ENCODE data around the gene LPP. TPM values are rescaled to one million over a fixed set of nuclear protein-coding genes. Genes with fewer than 3 reads are reported as not detected.

Gene LPP
- total and polyA plus RNA-seq, 9 of the 15 experiments (the other 6 are each of a cell fraction or from before 2014, with no cell fraction given), result 0.07 to 0.18 TPM; not detected in 7

GRCh38 chr3:188534633-188535032 lies 380.7 kb downstream of the LPP start (continued):
- no peak for TF ChIP-seq ZBTB26 (CRISPR knock-in tag; IDR thresholded peaks at IDR 0.05)

- DNase-seq (ENCODE audit: extremely low read depth in 1 of 4, low spot score in 3 of 4) (no peak), ATAC-seq (no peak), FAIRE-seq (no peak)
- Histone ChIP-seq H3K9ac (ENCODE audit: insufficient read depth in 1 of 2, low read depth in 2 of 2, low read length in 2 of 2) (no peak overlapping the region), H3K9me3 (replicated peaks; ENCODE audit: control insufficient read depth, insufficient read depth, low read depth, low read length) (no peaks in the 10 kb centered on the region), H4K20me1 (replicated peaks; ENCODE audit: control insufficient read depth, insufficient read depth, low read length) (no peaks in the 10 kb centered on the region), H3K4me2 (ENCODE audit: insufficient read depth, low read length) (no peak overlapping the region), H3K27ac (ENCODE audit: extremely low read depth, low read depth, low read length) (no peak overlapping the region), H3K4me3 (no peak overlapping the region), H3K79me2 (ENCODE audit: control insufficient read depth, insufficient read depth, low read length) (no peaks in the 10 kb centered on the region), H3K27me3 (ENCODE audit: control insufficient read depth in 2 of 2, insufficient read depth in 2 of 2, low read length in 2 of 2) (no peaks in the 10 kb centered on the region), H3K9me1 (ENCODE audit: control insufficient read depth, insufficient read depth, low read length) (no peaks in the 10 kb centered on the region), H2AFZ (ENCODE audit: low read depth, low read length) (no peak overlapping the region), H3K4me1 (replicated peaks in 1 of 2; ENCODE audit: control insufficient read depth in 2 of 2, insufficient read depth in 2 of 2, low read length in 2 of 2) (no peaks in the 10 kb centered on the region), H3K36me3 (ENCODE audit: control insufficient read depth, insufficient read depth, low read length) (no peaks in the 10 kb centered on the region)
- POLR2A ChIA-PET, result no interaction called here
- no peak for TF ChIP-seq MEIS2 (IDR thresholded peaks at IDR 0.05; ENCODE audit: partially characterized antibody)
- no peak for TF ChIP-seq BCL6 (CRISPR knock-in tag; IDR thresholded peaks at IDR 0.05)
- TF ChIP-seq FIP1L1 (IDR thresholded peaks at IDR 0.05; ENCODE audit: low read depth, low read length, poor library complexity, severe bottlenecking), result no peak
- TF ChIP-seq EHMT2 (IDR thresholded peaks at IDR 0.05), result no peak
- TF ChIP-seq ZNF696 (CRISPR knock-in tag; conservative IDR thresholded peaks at IDR 0.05), result no peak
- no peak for TF ChIP-seq MTA1 (IDR thresholded peaks at IDR 0.05; ENCODE audit: borderline replicate concordance)
- TF ChIP-seq PCBP2 (IDR thresholded peaks at IDR 0.05; ENCODE audit: low read depth, low read length, poor library complexity, severe bottlenecking), result no peak
- no peak for TF ChIP-seq KLF6 (CRISPR knock-in tag; IDR thresholded peaks at IDR 0.05; ENCODE audit: borderline replicate concordance)
- no peak for TF ChIP-seq ZNF408 (CRISPR knock-in tag; IDR thresholded peaks at IDR 0.05; ENCODE audit: low read depth)
- no peak for TF ChIP-seq HSF4 (CRISPR knock-in tag; IDR thresholded peaks at IDR 0.05; ENCODE audit: borderline replicate concordance)
- no peak for TF ChIP-seq DACH1 (IDR thresholded peaks at IDR 0.05; ENCODE audit: partially characterized antibody)
- TF ChIP-seq ARID1B (IDR thresholded peaks at IDR 0.05), result no peak
- TF ChIP-seq ZNF561 (CRISPR knock-in tag; conservative IDR thresholded peaks at IDR 0.05), result no peak
- TF ChIP-seq ZBTB11 (CRISPR knock-in tag; IDR thresholded peaks at IDR 0.05), result no peak
- no peak for TF ChIP-seq BMI1 (IDR thresholded peaks at IDR 0.05; ENCODE audit: low read length)
- TF ChIP-seq SNRNP70 (optimal IDR thresholded peaks at IDR 0.05; ENCODE audit: low read depth, low read length), result no peak
- CTCF ChIA-PET (ENCODE audit: low intra/inter-chr PET ratio), result no interaction called here
- intact Hi-C loops (cut with micrococcal nuclease), result no loop called here
- in situ Hi-C loops (cut with MboI), result no loop called here
- BruUV-seq (replicated peaks), result no TSS peak
- 0% methylated on average over 3 of the region's 3 CpGs for WGBS (ENCODE audit: insufficient coverage, low coverage, missing lambda C conversion rate)
Observed at GRCh38 chr3:188537606-188538005, 383.6 kb downstream of the LPP start.

Data from K562 (cell line).